Measurements from ENCODE around the gene CUX1.
"Not testable (repeated sequence)": the region's sequence is repeated elsewhere in the genome, so short reads cannot be mapped to it uniquely, and the experiment has no call there.

Gene CUX1

GRCh38 chr7:101882595-101883564, 65.5 kb downstream of the CUX1 start:
- no peak overlapping the region for H3K4me3 ChIP-seq (ENCODE audit: low read depth, low read length)
- DNase-seq (ENCODE audit: low read depth): no peak
- no peak for TF ChIP-seq CTCF (IDR thresholded peaks at IDR 0.05; ENCODE audit: low read depth, low read length, missing control alignments)

GRCh38 chr7:101884671-101885596, 67.5 kb downstream of the CUX1 start:
- no peak overlapping the region for H3K4me3 ChIP-seq (ENCODE audit: low read depth, low read length)
- TF ChIP-seq CTCF (IDR thresholded peaks at IDR 0.05; ENCODE audit: low read depth, low read length, missing control alignments): no peak
- peak; percentile 18 for DNase-seq (ENCODE audit: low read depth)

- H3K4me3 ChIP-seq (ENCODE audit: low read depth, low read length): no peak overlapping the region
- no peak for TF ChIP-seq CTCF (IDR thresholded peaks at IDR 0.05; ENCODE audit: low read depth, low read length, missing control alignments)
- no peak for DNase-seq (ENCODE audit: low read depth)
Observed at GRCh38 chr7:101885597-101885955, 68.2 kb downstream of the CUX1 start.

- not testable (repeated sequence) for DNase-seq (ENCODE audit: low read depth); H3K4me3 ChIP-seq (ENCODE audit: low read depth, low read length)
Observed at GRCh38 chr7:101887352-101887751, 69.9 kb downstream of the CUX1 start.

GRCh38 chr7:101888564-101888963, 71.1 kb downstream of the CUX1 start:
- H3K4me3 ChIP-seq (ENCODE audit: low read depth, low read length); DNase-seq (ENCODE audit: low read depth): not testable (repeated sequence)

GRCh38 chr7:101890749-101891523, 73.5 kb downstream of the CUX1 start:
- DNase-seq (ENCODE audit: low read depth): no peak

More at GRCh38 chr7:101890749-101891523, 73.5 kb downstream of the CUX1 start:
- H3K4me3 ChIP-seq (ENCODE audit: low read depth, low read length): no peak overlapping the region
- no peak for TF ChIP-seq CTCF (IDR thresholded peaks at IDR 0.05; ENCODE audit: low read depth, low read length, missing control alignments)

All from GM12864 (cell line).